H9 (cell line): ENCODE measurements around the gene MAPK12. TPM values are rescaled to one million over a fixed set of nuclear protein-coding genes. Genes with fewer than 3 reads are reported as not detected.

Experiments used
- DNase-seq: peaks from one replicate; pipeline ENCODE4 v3.0.0-alpha.2; 2017
- H2AFZ ChIP-seq: one replicate; pipeline ENCODE4 v1.6.1; 2013; ENCODE audit warnings: mild to moderate bottlenecking, low read length, control low read depth, moderate library complexity
- H2AK5ac ChIP-seq: 2 replicates; pipeline ENCODE4 v1.6.1; 2013; ENCODE audit warnings: low read length, control low read depth, mixed read lengths; ENCODE audit not compliant: insufficient read length
- H2BK120ac ChIP-seq: one replicate; pipeline ENCODE4 v1.6.1; 2013; ENCODE audit warnings: low read depth, mild to moderate bottlenecking, low read length, control low read depth, inconsistent platforms; ENCODE audit not compliant: poor library complexity, severe bottlenecking
- H2BK12ac ChIP-seq: 2 replicates; pipeline ENCODE4 v1.6.1; 2013; ENCODE audit warnings: low read length, control low read depth, mixed read lengths, low read depth; ENCODE audit not compliant: insufficient read length
- H2BK15ac ChIP-seq: 2 replicates; pipeline ENCODE4 v1.6.1; 2013; ENCODE audit warnings: low read depth, low read length, control low read depth
- H2BK20ac ChIP-seq: one replicate; pipeline ENCODE4 v1.6.1; 2013; ENCODE audit warnings: low read depth, mild to moderate bottlenecking, low read length, control low read depth, inconsistent platforms; ENCODE audit not compliant: poor library complexity, severe bottlenecking
- H2BK5ac ChIP-seq: 2 replicates; pipeline ENCODE4 v1.6.1; 2013; ENCODE audit warnings: low read length, control low read depth, mixed read lengths; ENCODE audit not compliant: insufficient read length
- H3K14ac ChIP-seq: 2 replicates; pipeline ENCODE4 v1.6.1; 2013; ENCODE audit warnings: low read length, control low read depth; ENCODE audit not compliant: insufficient read depth
- H3K18ac ChIP-seq: 2 replicates; pipeline ENCODE4 v1.6.1; 2013; ENCODE audit warnings: low read depth, mild to moderate bottlenecking, mixed read lengths, low read length, control low read depth; ENCODE audit not compliant: insufficient read length
- H3K23ac ChIP-seq: 2 replicates; pipeline ENCODE4 v1.6.1; 2013; ENCODE audit warnings: low read length, control low read depth, mixed read lengths, low read depth; ENCODE audit not compliant: insufficient read length
- H3K23me2 ChIP-seq: 2 replicates; pipeline ENCODE4 v1.6.1; 2013; ENCODE audit warnings: low read depth, mild to moderate bottlenecking, mixed read lengths, low read length, control low read depth; ENCODE audit not compliant: insufficient read length, poor library complexity, severe bottlenecking
- H3K27ac ChIP-seq: 2 replicates; pipeline ENCODE4 v1.5.1; 2013; ENCODE audit warnings: low read length, control low read depth, mixed read lengths, low read depth; ENCODE audit not compliant: insufficient read length
- H3K27me3 ChIP-seq: 2 replicates; pipeline ENCODE4 v1.6.1; 2013; ENCODE audit warnings: low read length, control low read depth, inconsistent platforms; ENCODE audit not compliant: insufficient read depth
- H3K4ac ChIP-seq: 2 replicates; pipeline ENCODE4 v1.6.1; 2013; ENCODE audit warnings: low read depth, mild to moderate bottlenecking, control low read depth, inconsistent platforms, low read length, moderate library complexity
- H3K4me1 ChIP-seq: 2 replicates; pipeline ENCODE4 v1.6.1; 2013; ENCODE audit warnings: low read length, control low read depth, inconsistent platforms; ENCODE audit not compliant: insufficient read depth
- H3K4me2 ChIP-seq: 2 replicates; pipeline ENCODE4 v1.6.1; 2013; ENCODE audit warnings: low read length, control low read depth, mixed read lengths; ENCODE audit not compliant: insufficient read length, insufficient read depth
- H3K56ac ChIP-seq: 2 replicates; pipeline ENCODE4 v1.6.1; 2013; ENCODE audit warnings: low read depth, mild to moderate bottlenecking, mixed read lengths, low read length, control low read depth; ENCODE audit not compliant: insufficient read length
- H3K79me1 ChIP-seq: 2 replicates; pipeline ENCODE4 v1.6.1; 2013; ENCODE audit warnings: low read depth, mild to moderate bottlenecking, moderate library complexity, low read length, control low read depth, inconsistent platforms; ENCODE audit not compliant: insufficient read depth, poor library complexity, severe bottlenecking
- H3K79me2 ChIP-seq: 2 replicates; pipeline ENCODE4 v1.6.1; 2013; ENCODE audit warnings: low read length, control low read depth, inconsistent platforms; ENCODE audit not compliant: insufficient read depth
- H3K9ac ChIP-seq: 2 replicates; pipeline ENCODE4 v1.6.1; 2013; ENCODE audit warnings: low read length, control low read depth, mixed read lengths; ENCODE audit not compliant: insufficient read length; ENCODE audit errors: extremely low read depth
- H3K9me3 ChIP-seq: one replicate; pipeline ENCODE4 v1.6.1; 2013; ENCODE audit warnings: low read depth, low read length, inconsistent platforms; ENCODE audit not compliant: control insufficient read depth
- H3T11ph ChIP-seq: one replicate; pipeline ENCODE4 v1.6.1; 2013; ENCODE audit warnings: mild to moderate bottlenecking, low read length, control low read depth, inconsistent platforms
- H4K20me1 ChIP-seq: one replicate; pipeline ENCODE4 v1.6.1; 2013; ENCODE audit not compliant: control insufficient read depth, insufficient read length, insufficient read depth
- H4K5ac ChIP-seq: 2 replicates; pipeline ENCODE4 v1.6.1; 2013; ENCODE audit warnings: low read depth, mild to moderate bottlenecking, mixed read lengths, low read length, control low read depth; ENCODE audit not compliant: insufficient read length
- H4K8ac ChIP-seq: replicated peaks from 2 replicates; pipeline ENCODE4 v1.6.1; 2013; ENCODE audit warnings: low read length, control low read depth, mixed read lengths, low read depth; ENCODE audit not compliant: insufficient read length
- H4K91ac ChIP-seq: 2 replicates; pipeline ENCODE4 v1.6.1; 2013; ENCODE audit warnings: low read depth, mild to moderate bottlenecking, moderate library complexity, mixed read lengths, low read length, control low read depth; ENCODE audit not compliant: insufficient read length
- H3K27ac Mint-ChIP-seq, 3 experiments: 2 replicates in 2 of 3; 3 replicates in 1 of 3; pipeline ENCODE4 v1.8.0; 2020 to 2021; ENCODE audit warnings: mixed read lengths in 3 of 3, mild to moderate bottlenecking in 1 of 3, moderate library complexity in 1 of 3
- H3K27me3 Mint-ChIP-seq: 2 replicates; pipeline ENCODE4 v1.8.0; 2021; ENCODE audit warnings: low read depth, mild to moderate bottlenecking, moderate library complexity, mixed read lengths
- H3K36me3 Mint-ChIP-seq, 3 experiments: 2 replicates in 2 of 3; 3 replicates in 1 of 3; pipeline ENCODE4 v1.8.0; 2020 to 2021; ENCODE audit warnings: low read depth in 3 of 3, mixed read lengths in 3 of 3; ENCODE audit not compliant: insufficient read depth in 1 of 3
- H3K4me1 Mint-ChIP-seq, 2 experiments: 2 replicates each; pipeline ENCODE4 v1.8.0; 2020; ENCODE audit warnings: mixed read lengths in 2 of 2
- H3K4me3 Mint-ChIP-seq, 2 experiments: 2 replicates in 1 of 2; 3 replicates in 1 of 2; pipeline ENCODE4 v1.8.0; 2020 to 2021; ENCODE audit warnings: mild to moderate bottlenecking in 2 of 2, mixed read lengths in 2 of 2, moderate library complexity in 1 of 2
- H3K9me3 Mint-ChIP-seq, 2 experiments: 2 replicates in 1 of 2; 3 replicates in 1 of 2; pipeline ENCODE4 v1.8.0; 2020; ENCODE audit warnings: mild to moderate bottlenecking in 2 of 2, mixed read lengths in 2 of 2, moderate library complexity in 1 of 2
- WGBS: extraction: QIAGEN DNeasy Blood & Tissue Kit; methylation state at CpG from one replicate; pipeline ENCODE4 v1.1.7; 2013; ENCODE audit warnings: missing lambda C conversion rate, low lambda C conversion rate, mixed read lengths; ENCODE audit not compliant: insufficient read length; ENCODE audit errors: extremely low coverage; 5-methylcytosine and 5-hydroxymethylcytosine counted together
- total RNA-seq: library from RNA; stranded (reverse); gene quantifications from 2 replicates; pipeline ENCODE4 v1.2.1, GENCODE V29; 2021
- TF ChIP-seq, protein P1 (sequence below): fragments of 200-600 bp; sonication (generic); conservative IDR thresholded peaks from 3 replicates; pipeline ENCODE4 v1.8.0; 2021; ENCODE audit warnings: antibody characterized with exemption, mild to moderate bottlenecking

Gene MAPK12
- total RNA-seq, 1 experiment from 2014 or later, result 31.3 TPM

DNA sequence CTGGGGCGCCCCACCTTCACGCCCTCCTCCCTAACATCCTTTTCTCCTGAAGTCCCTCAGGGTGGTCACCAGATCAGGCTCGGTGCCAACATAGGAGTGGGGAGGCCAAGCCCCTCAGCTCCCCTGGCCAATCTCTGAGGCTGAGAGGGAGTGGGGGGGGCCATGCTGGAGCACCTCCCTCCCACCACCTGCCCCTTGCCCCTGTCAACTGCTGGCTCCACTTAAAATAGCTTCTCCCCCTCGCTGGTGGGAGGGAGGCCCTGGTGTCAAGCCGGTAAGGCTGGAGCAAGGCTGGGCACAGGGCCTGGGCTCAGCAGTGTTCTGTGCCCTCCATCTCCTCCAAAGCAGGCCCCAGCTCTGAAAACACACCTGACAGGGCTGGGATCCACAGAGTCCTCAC, 41.1 kb upstream of the MAPK12 start:
- no CpG with 5 or more reads among the region's 5 CpGs for WGBS
- Histone ChIP-seq H3K23me2 (peaks cover 11% of the 10 kb centered on the region), H3K9ac (no peak overlapping the region), H4K5ac (no peak overlapping the region), H2AK5ac (no peak overlapping the region), H3K18ac (no peak overlapping the region), H2BK15ac (no peak overlapping the region), H4K8ac (no peak overlapping the region), H2BK12ac (no peak overlapping the region), H2BK120ac (no peak overlapping the region), H3K14ac (no peak overlapping the region; the same call in 1 of the 2 replicates), H2BK20ac (no peak overlapping the region), H4K91ac (no peak overlapping the region), H3K9me3 (no peaks in the 10 kb centered on the region), H3K23ac (no peak overlapping the region), H2BK5ac (no peak overlapping the region), H2AFZ (no peak overlapping the region), H3T11ph (no peak overlapping the region), H3K79me2 (no peaks in the 10 kb centered on the region), H3K4me2 (no peak overlapping the region), H3K4ac (no peak overlapping the region), H3K56ac (no peak overlapping the region), H4K20me1 (no peaks in the 10 kb centered on the region), H3K27me3 (no peaks in the 10 kb centered on the region), H3K79me1 (no peaks in the 10 kb centered on the region), H3K27ac (no peak overlapping the region), H3K4me1 (no peaks in the 10 kb centered on the region)
- Mint-ChIP-seq H3K27ac (no peak overlapping the region), H3K27me3 (peaks cover 4% of the 10 kb centered on the region; the same call in 1 of the 2 replicates), H3K4me1 (peaks cover 16 to 31% of the 10 kb centered on the region in 2 experiments), H3K36me3 (no peaks in the 10 kb centered on the region), H3K4me3 (no peak overlapping the region), H3K9me3 (no peaks in the 10 kb centered on the region)
- TF ChIP-seq, protein P1, sequence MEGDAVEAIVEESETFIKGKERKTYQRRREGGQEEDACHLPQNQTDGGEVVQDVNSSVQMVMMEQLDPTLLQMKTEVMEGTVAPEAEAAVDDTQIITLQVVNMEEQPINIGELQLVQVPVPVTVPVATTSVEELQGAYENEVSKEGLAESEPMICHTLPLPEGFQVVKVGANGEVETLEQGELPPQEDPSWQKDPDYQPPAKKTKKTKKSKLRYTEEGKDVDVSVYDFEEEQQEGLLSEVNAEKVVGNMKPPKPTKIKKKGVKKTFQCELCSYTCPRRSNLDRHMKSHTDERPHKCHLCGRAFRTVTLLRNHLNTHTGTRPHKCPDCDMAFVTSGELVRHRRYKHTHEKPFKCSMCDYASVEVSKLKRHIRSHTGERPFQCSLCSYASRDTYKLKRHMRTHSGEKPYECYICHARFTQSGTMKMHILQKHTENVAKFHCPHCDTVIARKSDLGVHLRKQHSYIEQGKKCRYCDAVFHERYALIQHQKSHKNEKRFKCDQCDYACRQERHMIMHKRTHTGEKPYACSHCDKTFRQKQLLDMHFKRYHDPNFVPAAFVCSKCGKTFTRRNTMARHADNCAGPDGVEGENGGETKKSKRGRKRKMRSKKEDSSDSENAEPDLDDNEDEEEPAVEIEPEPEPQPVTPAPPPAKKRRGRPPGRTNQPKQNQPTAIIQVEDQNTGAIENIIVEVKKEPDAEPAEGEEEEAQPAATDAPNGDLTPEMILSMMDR, result no peak
- DNase-seq, result no peak
